A549 (cell line): ENCODE measurements around the gene ATL2.

ENCODE experiments used
- BHLHE40 ChIP-seq: IDR thresholded peaks from 2 replicates; pipeline ENCODE4 v1.6.1; 2012; ENCODE audit warnings: low read depth, low read length, inconsistent platforms
- EP300 ChIP-seq, 2 experiments: fragments of >200 bp; sonication (Bioruptor Twin); formaldehyde crosslinking; IDR thresholded peaks; 2 replicates in 1 of 2; 3 replicates in 1 of 2; pipeline ENCODE4 v1.6.1; 2016 to 2017
- FOSL2 ChIP-seq, 2 experiments: fragments of 450-650 bp in 1 of 2; fragments of >200 bp in 1 of 2; sonication (Bioruptor Twin) in 1 of 2; formaldehyde crosslinking; IDR thresholded peaks; 2 replicates each; pipeline versions ENCODE4 v1.5.0 to v1.6.1; 2016 to 2020; ENCODE audit warnings: mild to moderate bottlenecking in 1 of 2, moderate library complexity in 1 of 2
- JUN ChIP-seq, 2 experiments: fragments of >200 bp; sonication (Bioruptor Twin); formaldehyde crosslinking; IDR thresholded peaks; 2 replicates in 1 of 2; 3 replicates in 1 of 2; pipeline ENCODE4 v1.6.1; 2016 to 2017
- MAFK ChIP-seq: fragments of 450-650 bp; IDR thresholded peaks from 2 replicates; pipeline ENCODE4 v1.6.1; 2014; ENCODE audit not compliant: partially characterized antibody
- MYC ChIP-seq: IDR thresholded peaks from 2 replicates; pipeline ENCODE4 v1.6.1; 2012; ENCODE audit warnings: mild to moderate bottlenecking, inconsistent platforms, low read length, improper control_type of control experiment, borderline replicate concordance
- PHF8 ChIP-seq: fragments of 200-600 bp; sonication (generic); IDR thresholded peaks from 2 replicates; pipeline ENCODE4 v1.6.1; 2016; ENCODE audit warnings: low read depth, mild to moderate bottlenecking, antibody characterized with exemption, moderate library complexity, borderline replicate concordance
- POLR2A ChIP-seq: IDR thresholded peaks from 2 replicates; pipeline ENCODE4 v1.6.1; 2012; ENCODE audit warnings: mild to moderate bottlenecking, low read length
- POLR2AphosphoS2 ChIP-seq: conservative IDR thresholded peaks from 2 replicates; pipeline ENCODE4 v1.6.1; 2012; ENCODE audit warnings: low read length, improper control_type of control experiment, inconsistent platforms
- SMC3 ChIP-seq: fragments of >200 bp; sonication (Bioruptor Twin); formaldehyde crosslinking; IDR thresholded peaks from 3 replicates; pipeline ENCODE4 v1.6.1; 2018; ENCODE audit warnings: inconsistent platforms
- SREBF2 ChIP-seq: fragments of 450-650 bp; IDR thresholded peaks from 2 replicates; pipeline ENCODE4 v1.6.1; 2014; ENCODE audit warnings: mild to moderate bottlenecking, moderate library complexity
- TF ChIP-seq, protein P1 (sequence below): fragments of >200 bp; sonication (Bioruptor Twin); formaldehyde crosslinking; IDR thresholded peaks from 3 replicates; pipeline ENCODE4 v1.5.1; 2016
- TF ChIP-seq, protein P2 (sequence below): fragments of 450-650 bp; IDR thresholded peaks from 2 replicates; pipeline ENCODE4 v1.6.1; 2014; ENCODE audit warnings: antibody characterized with exemption
- TF ChIP-seq, protein P3 (sequence below): fragments of 150-350 bp; IDR thresholded peaks from 2 replicates; pipeline ENCODE4 v1.6.1; 2014; ENCODE audit warnings: low read depth, mild to moderate bottlenecking, low read length

DNA sequence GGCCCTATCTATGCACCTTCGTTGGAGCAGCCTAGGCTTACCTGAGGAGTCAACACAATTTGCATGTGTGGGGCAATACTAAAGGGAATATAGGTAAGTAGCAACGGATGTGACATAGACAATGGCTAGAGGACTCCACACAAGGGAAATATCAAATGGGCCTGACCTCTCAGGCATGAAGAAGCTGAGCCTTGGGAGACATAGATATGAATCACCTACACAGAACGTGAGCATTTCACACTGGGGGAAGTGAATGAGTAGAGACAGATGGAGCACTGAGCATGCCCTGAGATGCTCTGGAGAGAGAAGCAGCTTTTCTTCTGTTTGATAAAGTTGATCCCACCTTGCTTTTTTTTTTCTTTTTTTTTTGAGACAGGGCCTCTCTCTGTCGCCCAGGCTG is 97.9 kb downstream of the ATL2 start:
- no peak for TF ChIP-seq POLR2A
- no peak for TF ChIP-seq MAFK
- TF ChIP-seq, protein P1, sequence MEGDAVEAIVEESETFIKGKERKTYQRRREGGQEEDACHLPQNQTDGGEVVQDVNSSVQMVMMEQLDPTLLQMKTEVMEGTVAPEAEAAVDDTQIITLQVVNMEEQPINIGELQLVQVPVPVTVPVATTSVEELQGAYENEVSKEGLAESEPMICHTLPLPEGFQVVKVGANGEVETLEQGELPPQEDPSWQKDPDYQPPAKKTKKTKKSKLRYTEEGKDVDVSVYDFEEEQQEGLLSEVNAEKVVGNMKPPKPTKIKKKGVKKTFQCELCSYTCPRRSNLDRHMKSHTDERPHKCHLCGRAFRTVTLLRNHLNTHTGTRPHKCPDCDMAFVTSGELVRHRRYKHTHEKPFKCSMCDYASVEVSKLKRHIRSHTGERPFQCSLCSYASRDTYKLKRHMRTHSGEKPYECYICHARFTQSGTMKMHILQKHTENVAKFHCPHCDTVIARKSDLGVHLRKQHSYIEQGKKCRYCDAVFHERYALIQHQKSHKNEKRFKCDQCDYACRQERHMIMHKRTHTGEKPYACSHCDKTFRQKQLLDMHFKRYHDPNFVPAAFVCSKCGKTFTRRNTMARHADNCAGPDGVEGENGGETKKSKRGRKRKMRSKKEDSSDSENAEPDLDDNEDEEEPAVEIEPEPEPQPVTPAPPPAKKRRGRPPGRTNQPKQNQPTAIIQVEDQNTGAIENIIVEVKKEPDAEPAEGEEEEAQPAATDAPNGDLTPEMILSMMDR, result no peak
- no peak for TF ChIP-seq PHF8
- TF ChIP-seq, protein P2, sequence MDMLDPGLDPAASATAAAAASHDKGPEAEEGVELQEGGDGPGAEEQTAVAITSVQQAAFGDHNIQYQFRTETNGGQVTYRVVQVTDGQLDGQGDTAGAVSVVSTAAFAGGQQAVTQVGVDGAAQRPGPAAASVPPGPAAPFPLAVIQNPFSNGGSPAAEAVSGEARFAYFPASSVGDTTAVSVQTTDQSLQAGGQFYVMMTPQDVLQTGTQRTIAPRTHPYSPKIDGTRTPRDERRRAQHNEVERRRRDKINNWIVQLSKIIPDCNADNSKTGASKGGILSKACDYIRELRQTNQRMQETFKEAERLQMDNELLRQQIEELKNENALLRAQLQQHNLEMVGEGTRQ, result no peak
- no peak for TF ChIP-seq POLR2AphosphoS2
- no peak for TF ChIP-seq SREBF2
- no peak for TF ChIP-seq EP300 (IDR thresholded peaks at IDR 0.05)
- TF ChIP-seq SMC3, result no peak
- TF ChIP-seq, protein P3, sequence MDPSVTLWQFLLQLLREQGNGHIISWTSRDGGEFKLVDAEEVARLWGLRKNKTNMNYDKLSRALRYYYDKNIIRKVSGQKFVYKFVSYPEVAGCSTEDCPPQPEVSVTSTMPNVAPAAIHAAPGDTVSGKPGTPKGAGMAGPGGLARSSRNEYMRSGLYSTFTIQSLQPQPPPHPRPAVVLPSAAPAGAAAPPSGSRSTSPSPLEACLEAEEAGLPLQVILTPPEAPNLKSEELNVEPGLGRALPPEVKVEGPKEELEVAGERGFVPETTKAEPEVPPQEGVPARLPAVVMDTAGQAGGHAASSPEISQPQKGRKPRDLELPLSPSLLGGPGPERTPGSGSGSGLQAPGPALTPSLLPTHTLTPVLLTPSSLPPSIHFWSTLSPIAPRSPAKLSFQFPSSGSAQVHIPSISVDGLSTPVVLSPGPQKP, result no peak
- TF ChIP-seq JUN (IDR thresholded peaks at IDR 0.05), result no peak
- no peak for TF ChIP-seq FOSL2 (IDR thresholded peaks at IDR 0.05)
- no peak for TF ChIP-seq FOSL2 (CRISPR knock-in tag; IDR thresholded peaks at IDR 0.05)
- TF ChIP-seq BHLHE40, result no peak
- no peak for TF ChIP-seq MYC
